A549 treated with ZK216348 at 1 μM for 4 hours (cell line): ENCODE results near the gene TAF11L9. TPM values are rescaled to one million over a fixed set of nuclear protein-coding genes. Genes with fewer than 3 reads are reported as not detected.

Experiments
- total RNA-seq: library from RNA; stranded (reverse); fragments of 200-300 nt; extraction: Qiagen RNA extraction; gene quantifications from 5 replicates; pipeline ENCODE4 v1.2.3, GENCODE V29; 2022; ENCODE audit warnings: low read depth

The TAF11L9 gene
- not detected in 5 replicates for total RNA-seq

GRCh38 chr5:17594255-17594654 lies at the start of gene TAF11L9:
TAF11L9 (minus strand) TSS chr5:17594394.

GRCh38 chr5:17634160-17634559 lies 40.0 kb upstream of the TAF11L9 start, which contains the start of gene TAF11L14:
TAF11L14 (plus strand) TSS chr5:17634460.

GRCh38 chr5:17631788-17632187 lies 37.6 kb upstream of the TAF11L9 start, which contains the start of gene TAF11L13:
TAF11L13 (plus strand) TSS chr5:17632088.

GRCh38 chr5:17610092-17610491 lies 15.9 kb upstream of the TAF11L9 start, which contains the start of gene TAF11L12:
TAF11L12 (plus strand) TSS chr5:17610392.

GRCh38 chr5:17603880-17604279 lies 9.7 kb upstream of the TAF11L9 start, which contains the start of gene TAF11L11:
TAF11L11 (plus strand) TSS chr5:17604183.

GRCh38 chr5:17597728-17598127 lies 3.5 kb upstream of the TAF11L9 start, which contains the start of gene TAF11L10:
TAF11L10 (minus strand) TSS chr5:17597828.

GRCh38 chr5:17590860-17591259 lies 3.3 kb downstream of the TAF11L9 start, which contains the start of gene TAF11L8:
TAF11L8 (minus strand) TSS chr5:17590960.

GRCh38 chr5:17585658-17586057 lies 8.5 kb downstream of the TAF11L9 start, which contains the start of gene TAF11L7:
TAF11L7 (minus strand) TSS chr5:17585758.

Other genes starting within 250 kb of the TAF11L9 start
- gene TAF11L2, start 96.2 kb downstream of the TAF11L9 start, total RNA-seq = not detected in 5 replicates
- not detected in 5 replicates for gene TAF11L3, start 76.0 kb downstream of the TAF11L9 start, total RNA-seq
- not detected in 5 replicates for gene TAF11L4, start 72.6 kb downstream of the TAF11L9 start, total RNA-seq
- not detected in 5 replicates for gene TAF11L5, start 69.2 kb downstream of the TAF11L9 start, total RNA-seq
- not detected in 5 replicates for gene TAF11L6, start 65.7 kb downstream of the TAF11L9 start, total RNA-seq
- not detected in 5 replicates for gene TAF11L7, start 8.6 kb downstream of the TAF11L9 start, total RNA-seq
- gene TAF11L8, start 3.4 kb downstream of the TAF11L9 start, total RNA-seq = not detected in 5 replicates
- not detected in 5 replicates for gene TAF11L10, start 3.4 kb upstream of the TAF11L9 start, total RNA-seq
- gene TAF11L11, start 9.8 kb upstream of the TAF11L9 start, total RNA-seq = 0.18 to 0.24 TPM in 2 of 5 replicates, not detected in the others
- gene TAF11L12, start 16.0 kb upstream of the TAF11L9 start, total RNA-seq = 0.26 TPM in 1 of 5 replicates, not detected in the others
- gene TAF11L13, start 37.7 kb upstream of the TAF11L9 start, total RNA-seq = not detected in 5 replicates
- gene TAF11L14, start 40.1 kb upstream of the TAF11L9 start, total RNA-seq = not detected in 5 replicates